HepG2 (cell line): Measurements from ENCODE around the gene ATAD3A. TPM values are rescaled to one million over a fixed set of nuclear protein-coding genes. Genes with fewer than 3 reads are reported as not detected.

Experiments used
- AGO1 ChIP-seq: fragments of 200-400 bp; formaldehyde crosslinking; IDR thresholded peaks from 2 replicates; pipeline ENCODE4 v1.6.1; 2017; ENCODE audit warnings: mild to moderate bottlenecking, low read depth, low read length, moderate library complexity; ENCODE audit not compliant: poor library complexity, severe bottlenecking
- ARID4A ChIP-seq: sonication (generic); formaldehyde crosslinking; IDR thresholded peaks from 2 replicates; pipeline ENCODE4 v1.5.0; 2020; ENCODE audit warnings: mild to moderate bottlenecking, missing genetic modification reagents, borderline replicate concordance
- ARNT2 ChIP-seq: sonication (generic); formaldehyde crosslinking; IDR thresholded peaks from 2 replicates; pipeline ENCODE4 v1.8.0; 2022; ENCODE audit warnings: mild to moderate bottlenecking, low read depth, missing genetic modification reagents, moderate library complexity
- HNF4G ChIP-seq, 2 experiments: sonication (generic) in 1 of 2; formaldehyde crosslinking in 1 of 2; IDR thresholded peaks; 2 replicates each; pipeline versions ENCODE4 v1.4.0 to v1.6.1; 2011 to 2020; ENCODE audit warnings: borderline replicate concordance in 2 of 2, low read depth in 2 of 2, mild to moderate bottlenecking in 2 of 2, low read length in 1 of 2, missing genetic modification reagents in 1 of 2, moderate library complexity in 1 of 2
- MED8 ChIP-seq: sonication (generic); formaldehyde crosslinking; IDR thresholded peaks from 2 replicates; pipeline ENCODE4 v1.8.1; 2023; ENCODE audit warnings: mild to moderate bottlenecking, missing genetic modification reagents; ENCODE audit not compliant: insufficient replicate concordance
- MXD1 ChIP-seq: sonication (generic); formaldehyde crosslinking; IDR thresholded peaks from 2 replicates; pipeline ENCODE4 v1.4.0; 2020; ENCODE audit warnings: mild to moderate bottlenecking, missing genetic modification reagents
- MXD4 ChIP-seq: IDR thresholded peaks from 2 replicates; pipeline ENCODE4 v1.6.1; 2016; ENCODE audit warnings: mild to moderate bottlenecking, missing biosample characterization, missing genetic modification reagents
- NFYC ChIP-seq: IDR thresholded peaks from 2 replicates; pipeline ENCODE4 v1.6.1; 2016; ENCODE audit warnings: missing genetic modification reagents, missing compliant biosample characterization
- RFXAP ChIP-seq: sonication (generic); formaldehyde crosslinking; IDR thresholded peaks from 2 replicates; pipeline ENCODE4 v1.4.0; 2020; ENCODE audit warnings: missing genetic modification reagents, borderline replicate concordance
- SP2 ChIP-seq: sonication (generic); formaldehyde crosslinking; IDR thresholded peaks from 2 replicates; pipeline ENCODE4 v1.5.1; 2020; ENCODE audit warnings: mild to moderate bottlenecking, missing genetic modification reagents
- SRF ChIP-seq: IDR thresholded peaks from 2 replicates; pipeline ENCODE4 v1.6.1; 2011; ENCODE audit warnings: mild to moderate bottlenecking, low read depth, low read length, moderate library complexity
- ZFYVE20 ChIP-seq: sonication (generic); formaldehyde crosslinking; IDR thresholded peaks from 2 replicates; pipeline ENCODE4 v1.8.0; 2023; ENCODE audit warnings: low read depth, mild to moderate bottlenecking, moderate library complexity, missing genetic modification reagents, borderline replicate concordance
- ZNF468 ChIP-seq: sonication (generic); formaldehyde crosslinking; IDR thresholded peaks from 2 replicates; pipeline ENCODE4 v1.8.0; 2022; ENCODE audit warnings: mild to moderate bottlenecking, moderate library complexity, missing genetic modification reagents
- ZNF556 ChIP-seq: sonication (generic); formaldehyde crosslinking; IDR thresholded peaks from 2 replicates; pipeline ENCODE4 v1.4.0; 2020; ENCODE audit warnings: mild to moderate bottlenecking, missing genetic modification reagents, borderline replicate concordance
- ZNF841 ChIP-seq: sonication (generic); formaldehyde crosslinking; IDR thresholded peaks from 2 replicates; pipeline ENCODE4 v1.8.1; 2023; ENCODE audit warnings: missing genetic modification reagents, borderline replicate concordance
- ZNF891 ChIP-seq: sonication (generic); formaldehyde crosslinking; IDR thresholded peaks from 2 replicates; pipeline ENCODE4 v1.5.0; 2020; ENCODE audit warnings: mild to moderate bottlenecking, missing genetic modification reagents
- polyA plus RNA-seq, 8 experiments: library from polyadenylated mRNA; depleted of rRNA in 3 of 8; stranded (reverse) in 7 of 8; unstranded in 1 of 8; fragments of >200 nt; fragmentation: Illumina TruSeq in 4 of 8; extraction: Trizol in 4 of 8; gene quantifications; 2 replicates each; pipeline versions ENCODE4 v1.2.1 to v1.2.3, GENCODE V29; 2011 to 2016; ENCODE audit warnings: low read depth in 4 of 8, missing spikeins in 1 of 8, mixed read lengths in 1 of 8; ENCODE audit not compliant: insufficient read depth in 1 of 8
- total RNA-seq, 5 experiments: library from RNA; depleted of rRNA; stranded (reverse); fragments of >200 nt; fragmentation: Illumina TruSeq; extraction: Trizol; gene quantifications; 2 replicates each; pipeline ENCODE4 v1.2.3, GENCODE V29; 2016; ENCODE audit warnings: low read depth in 1 of 5
- TF ChIP-seq, protein P1 (sequence below): sonication (generic); formaldehyde crosslinking; IDR thresholded peaks from 2 replicates; pipeline ENCODE4 v1.4.0; 2020; ENCODE audit warnings: mild to moderate bottlenecking, missing genetic modification reagents
- TF ChIP-seq, protein P2 (sequence below): conservative IDR thresholded peaks from 2 replicates; pipeline ENCODE4 v1.6.1; 2018; ENCODE audit warnings: missing genetic modification reagents

Gene ATAD3A
- total and polyA plus RNA-seq, 2 of the 13 experiments (the other 11 are each of a cell fraction or from before 2014, with no cell fraction given), result 10.6 to 49.0 TPM

DNA sequence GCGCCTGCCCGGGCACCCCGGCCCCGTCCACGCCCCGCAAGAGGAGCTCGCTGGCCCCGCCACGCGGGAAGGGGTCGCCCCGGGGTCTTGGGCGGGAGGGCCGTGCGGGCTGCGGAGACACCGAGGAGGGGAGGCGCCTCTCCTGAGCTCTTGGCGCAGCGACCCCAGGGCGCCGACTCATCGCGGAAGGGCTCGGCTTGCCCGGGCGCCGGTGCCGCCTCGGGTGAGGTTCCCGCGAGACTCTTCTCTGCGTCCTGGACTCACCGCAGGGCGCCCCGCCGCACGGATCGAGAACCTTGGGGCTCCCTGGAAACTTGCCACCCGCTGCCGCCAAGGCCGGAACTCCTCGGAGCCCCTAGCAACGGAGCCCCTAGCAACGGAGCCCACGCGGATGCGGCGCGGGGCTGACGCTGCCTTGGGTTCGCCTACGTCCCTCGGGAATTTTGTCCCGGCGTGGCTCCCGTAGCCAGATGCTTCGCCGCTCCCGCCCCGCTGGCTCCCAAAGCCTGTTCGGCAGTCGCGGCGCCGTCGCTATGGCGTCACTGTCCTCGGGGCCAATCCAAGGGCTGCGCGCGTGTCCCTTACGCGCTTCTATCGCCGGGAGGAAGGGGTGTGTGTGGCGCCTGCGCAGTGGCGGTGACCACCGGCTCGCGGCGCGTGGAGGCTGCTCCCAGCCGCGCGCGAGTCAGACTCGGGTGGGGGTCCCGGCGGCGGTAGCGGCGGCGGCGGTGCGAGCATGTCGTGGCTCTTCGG, at the start of gene ATAD3A (continued):
- TF ChIP-seq, protein P1, sequence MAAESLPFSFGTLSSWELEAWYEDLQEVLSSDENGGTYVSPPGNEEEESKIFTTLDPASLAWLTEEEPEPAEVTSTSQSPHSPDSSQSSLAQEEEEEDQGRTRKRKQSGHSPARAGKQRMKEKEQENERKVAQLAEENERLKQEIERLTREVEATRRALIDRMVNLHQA (CRISPR knock-in tag), result no peak
- TF ChIP-seq MXD1 (CRISPR knock-in tag), result peak; percentile 95
- TF ChIP-seq NFYC, result peak; percentile 91
- TF ChIP-seq SP2 (CRISPR knock-in tag), result peak; percentile 73
- TF ChIP-seq, protein P2, sequence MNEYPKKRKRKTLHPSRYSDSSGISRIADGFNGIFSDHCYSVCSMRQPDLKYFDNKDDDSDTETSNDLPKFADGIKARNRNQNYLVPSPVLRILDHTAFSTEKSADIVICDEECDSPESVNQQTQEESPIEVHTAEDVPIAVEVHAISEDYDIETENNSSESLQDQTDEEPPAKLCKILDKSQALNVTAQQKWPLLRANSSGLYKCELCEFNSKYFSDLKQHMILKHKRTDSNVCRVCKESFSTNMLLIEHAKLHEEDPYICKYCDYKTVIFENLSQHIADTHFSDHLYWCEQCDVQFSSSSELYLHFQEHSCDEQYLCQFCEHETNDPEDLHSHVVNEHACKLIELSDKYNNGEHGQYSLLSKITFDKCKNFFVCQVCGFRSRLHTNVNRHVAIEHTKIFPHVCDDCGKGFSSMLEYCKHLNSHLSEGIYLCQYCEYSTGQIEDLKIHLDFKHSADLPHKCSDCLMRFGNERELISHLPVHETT (CRISPR knock-in tag), result peak; percentile 94
- TF ChIP-seq MXD4 (CRISPR knock-in tag), result peak; percentile 83
- TF ChIP-seq ZNF891, result no peak
- no peak for TF ChIP-seq ZNF841 (CRISPR knock-in tag)
- no peak for TF ChIP-seq ZFYVE20 (CRISPR knock-in tag)
- no peak for TF ChIP-seq ZNF468
- peak; percentile 44 for TF ChIP-seq AGO1
- peak; percentile 62; the same call in 1 of the 2 replicates for TF ChIP-seq ZNF556
- TF ChIP-seq SRF, result peak; percentile 57; the same call in 1 of the 2 replicates
- peak; percentile 85; the same call in 1 of the 2 replicates for TF ChIP-seq RFXAP (CRISPR knock-in tag)
- TF ChIP-seq ARNT2 (CRISPR knock-in tag), result peak; percentile 81
- TF ChIP-seq HNF4G (IDR thresholded peaks at IDR 0.05; ENCODE audit: borderline replicate concordance, low read depth, low read length), result no peak
- no peak for TF ChIP-seq HNF4G (CRISPR knock-in tag; IDR thresholded peaks at IDR 0.05; ENCODE audit: borderline replicate concordance, low read depth)
- TF ChIP-seq MED8 (CRISPR knock-in tag), result no peak
- peak; percentile 99 for TF ChIP-seq ARID4A
